Heart left ventricle (tissue), 16 donors: ENCODE results near the gene FAM83F. TPM values are rescaled to one million over a fixed set of nuclear protein-coding genes. Genes with fewer than 3 reads are reported as not detected.
A peak's percentile ranks its signal among the peaks of the same experiment; 100 is the strongest.

Experiments used
- ATAC-seq, 4 donors: fragments of 200-7000 bp; cut with Tn5 transposase; one replicate each; pipeline ENCODE4 v1.9.1; 2020 to 2022; ENCODE audit warnings: moderate library complexity in 4 of 4, mild to moderate bottlenecking in 3 of 4, moderate number of reproducible peaks in 1 of 4
- DNase-seq, 5 donors: peaks; one replicate each; pipeline ENCODE4 v3.0.0-alpha.2; 2020
- H3K27ac ChIP-seq, 12 donors: fragments of 200-600 bp; sonication (generic) in 4 of 12; one replicate each; pipeline versions ENCODE4 v1.5.0 to v1.8.0; 2016 to 2022; ENCODE audit warnings: mild to moderate bottlenecking in 2 of 12
- H3K27me3 ChIP-seq, 9 donors: fragments of 200-600 bp; sonication (generic) in 2 of 9; one replicate each; pipeline versions ENCODE4 v1.5.1 to v1.8.0; 2016 to 2022; ENCODE audit warnings: mild to moderate bottlenecking in 3 of 9
- H3K36me3 ChIP-seq, 9 donors: fragments of 200-600 bp; sonication (generic) in 2 of 9; one replicate each; pipeline versions ENCODE4 v1.5.0 to v1.8.0; 2018 to 2022; ENCODE audit warnings: mild to moderate bottlenecking in 2 of 9
- H3K4me1 ChIP-seq, 12 donors: fragments of 200-600 bp; sonication (generic) in 4 of 12; one replicate each; pipeline versions ENCODE4 v1.5.0 to v1.8.0; 2016 to 2022; ENCODE audit warnings: mild to moderate bottlenecking in 3 of 12
- H3K4me3 ChIP-seq, 12 donors: fragments of 200-600 bp; sonication (generic) in 4 of 12; one replicate each; pipeline versions ENCODE4 v1.5.0 to v1.8.0; 2017 to 2022; ENCODE audit warnings: mild to moderate bottlenecking in 9 of 12, moderate library complexity in 4 of 12
- H3K9me3 ChIP-seq, 12 donors: fragments of 200-600 bp; sonication (generic) in 4 of 12; one replicate each; pipeline versions ENCODE4 v1.5.0 to v1.8.0; 2016 to 2022; ENCODE audit warnings: mild to moderate bottlenecking in 1 of 12
- POLR2A ChIP-seq, 2 donors: fragments of 450-650 bp; IDR thresholded peaks; one replicate each; pipeline ENCODE4 v1.6.1; 2017; ENCODE audit warnings: antibody characterized with exemption in 2 of 2, mild to moderate bottlenecking in 2 of 2, moderate library complexity in 2 of 2
- whole genome bisulfite sequencing, 4 donors: extraction: QIAGEN DNeasy Blood & Tissue Kit in 2 of 4; methylation state at CpG; one replicate each; pipeline versions ENCODE4 v1.1.5 to v1.1.7; 2013 to 2018; 5-methylcytosine and 5-hydroxymethylcytosine counted together
- intact Hi-C, 10 donors: fragments of 100-400 bp; cut with DNase I; formaldehyde crosslinking; loops; one replicate each; pipeline versions ENCODE4 v1.11.1 to v1.14.2; 2022
- polyA plus RNA-seq, 2 donors: library from polyadenylated mRNA; stranded (reverse); fragments of 200-250 nt; gene quantifications; one replicate each; pipeline ENCODE4 v1.2.3, GENCODE V29; 2013
- total RNA-seq, 9 donors: library from RNA; depleted of rRNA in 2 of 9; stranded (reverse); fragments of >200 nt in 2 of 9; fragmentation: NEBNext Ultra II Directional in 3 of 9; extraction: Animal tissue kit (Norgen Biotek cat#: 25700) in 3 of 9; gene quantifications; one replicate each; pipeline versions ENCODE4 v1.1.0 to v1.2.4, GENCODE V29; 2016 to 2023
- TF ChIP-seq, protein P1 (sequence below), 12 donors: fragments of 200-600 bp; sonication (generic) in 4 of 12; IDR thresholded peaks; one replicate each; pipeline versions ENCODE4 v1.5.0 to v1.8.0; 2018 to 2022; ENCODE audit warnings: antibody characterized with exemption in 12 of 12, mild to moderate bottlenecking in 5 of 12
- donor health status: ischemic (EF 13 %, LVEDD 7.1; RV severe dilation, severe dysfunction).
- donor health status: healthy with polysubstance abuse.
- donor health status: DM: no; HTN: yes; CAD: no.
- donor health status: DM: no; HTN: no; CAD: no.
- donor health status: ischemic (EF 25% LVEDD 6.9; RV normal size, moderate dysfunction).
- donor health status: ischemic (EF 25% LVEDD 5.7; RV mildly dilated, moderate dysfunction).
- donor health status: healthy.
- donor health status: DM: yes; HTN: yes; CAD: no.
- donor health status: ischemic (EF 35%, LVEDD 5.7; RV mildly dilated, moderate dysfunction).
- donor health status: nonischemic (EF 11% LVEDD 7.7; RV severe dilation, severe dysfunction).
- donor health status: DM: yes; HTN: yes; CAD: no.
- donor health status: PGD.
- donor health status: ischemic (EF 29% LVEDD 5.4; RV normal size, mild dysfunction).
- donor health status: nonischemic (EF 23%, LVEDD 6.1; RV moderate dilation, normal function).

FAM83F gene
- total and polyA plus RNA-seq, 11 donors: 1.3 to 6.6 (median 2.5) TPM

GRCh38 chr22:40044870-40045834 lies 50.4 kb downstream of the FAM83F start:
- peak overlapping the region; percentile 77 to 98 (median 93) for H3K27ac ChIP-seq
- peak overlapping the region; percentile 54 to 97 (median 82) for H3K4me3 ChIP-seq
- WGBS, 4 donors: 0 to 2% (median 1%) methylated on average over 15 to 138 of the region's 138 CpGs
- no peaks in the 10 kb centered on the region for H3K9me3 ChIP-seq
- ATAC-seq (peak in 3 of 4 donors; percentile 2 to 21 (median 12)), DNase-seq (peak; percentile 59 to 79 (median 71))
- peaks cover 3 to 45% (median 26%) of the 10 kb centered on the region in 12 donors for H3K4me1 ChIP-seq
- H3K27me3 ChIP-seq: no peaks in the 10 kb centered on the region
- no peak for TF ChIP-seq POLR2A (IDR thresholded peaks at IDR 0.05)
- TF ChIP-seq, protein P1, sequence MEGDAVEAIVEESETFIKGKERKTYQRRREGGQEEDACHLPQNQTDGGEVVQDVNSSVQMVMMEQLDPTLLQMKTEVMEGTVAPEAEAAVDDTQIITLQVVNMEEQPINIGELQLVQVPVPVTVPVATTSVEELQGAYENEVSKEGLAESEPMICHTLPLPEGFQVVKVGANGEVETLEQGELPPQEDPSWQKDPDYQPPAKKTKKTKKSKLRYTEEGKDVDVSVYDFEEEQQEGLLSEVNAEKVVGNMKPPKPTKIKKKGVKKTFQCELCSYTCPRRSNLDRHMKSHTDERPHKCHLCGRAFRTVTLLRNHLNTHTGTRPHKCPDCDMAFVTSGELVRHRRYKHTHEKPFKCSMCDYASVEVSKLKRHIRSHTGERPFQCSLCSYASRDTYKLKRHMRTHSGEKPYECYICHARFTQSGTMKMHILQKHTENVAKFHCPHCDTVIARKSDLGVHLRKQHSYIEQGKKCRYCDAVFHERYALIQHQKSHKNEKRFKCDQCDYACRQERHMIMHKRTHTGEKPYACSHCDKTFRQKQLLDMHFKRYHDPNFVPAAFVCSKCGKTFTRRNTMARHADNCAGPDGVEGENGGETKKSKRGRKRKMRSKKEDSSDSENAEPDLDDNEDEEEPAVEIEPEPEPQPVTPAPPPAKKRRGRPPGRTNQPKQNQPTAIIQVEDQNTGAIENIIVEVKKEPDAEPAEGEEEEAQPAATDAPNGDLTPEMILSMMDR (IDR thresholded peaks at IDR 0.05): no peak
- no peaks in the 10 kb centered on the region for H3K36me3 ChIP-seq
- intact Hi-C loops: loop anchor here in 9 of 10 donors (2.0 to 10.0 kb wide), 11 partner anchors 132 to 513 kb away; partner anchors contain the start of genes ADSL (in 8 of the 9), RPS19BP1 (in 4 of the 9) and TNRC6B (in 4 of the 9)

- intact Hi-C loops: loop anchor here in 7 of 10 donors (5.0 to 10.0 kb wide), 8 partner anchors 131 to 301 kb away; partner anchors contain the start of genes ADSL (in 4 of the 7) and TNRC6B (in 2 of the 7)
- Histone ChIP-seq H3K4me1 (peaks cover 3 to 46% (median 27%) of the 10 kb centered on the region in 12 donors), H3K27me3 (no peaks in the 10 kb centered on the region), H3K36me3 (no peaks in the 10 kb centered on the region), H3K4me3 (peak overlapping the region in 10 of 12 donors; percentile 60 to 97 (median 80)), H3K9me3 (no peaks in the 10 kb centered on the region), H3K27ac (no peak overlapping the region)
- WGBS, 4 donors: 80 to 87% (median 82%) methylated on average over 9 of the region's 9 CpGs
- no peak for DNase-seq
- no peak for TF ChIP-seq POLR2A (IDR thresholded peaks at IDR 0.05)
- TF ChIP-seq, protein P1 (IDR thresholded peaks at IDR 0.05): no peak
- no peak for ATAC-seq
Measured at GRCh38 chr22:40046126-40046525, 51.4 kb downstream of the FAM83F start.

DNA sequence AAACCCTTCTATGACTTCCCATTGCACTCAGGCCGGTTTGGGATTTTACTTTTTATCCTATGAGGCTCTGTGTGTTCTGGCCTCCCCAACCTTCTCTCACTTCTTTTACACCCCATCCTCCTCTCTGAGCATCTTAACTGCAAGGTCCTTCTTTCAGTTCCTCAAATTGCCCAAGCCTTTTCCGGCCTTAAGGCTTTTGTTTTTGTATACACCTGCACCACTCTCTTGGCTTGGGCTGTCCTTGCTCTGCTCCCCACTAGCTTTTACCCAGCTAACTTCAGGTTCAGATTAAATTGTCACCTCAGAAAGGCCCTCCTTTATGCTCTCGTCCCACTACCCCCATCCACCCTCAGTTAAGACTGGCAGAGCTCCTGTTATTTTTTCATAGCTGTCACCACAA lies 55.5 kb downstream of the FAM83F start:
- Histone ChIP-seq H3K27ac (no peak overlapping the region), H3K4me1 (peaks cover 3 to 44% (median 23%) of the 10 kb centered on the region in 12 donors), H3K4me3 (no peak overlapping the region), H3K27me3 (no peaks in the 10 kb centered on the region), H3K9me3 (no peaks in the 10 kb centered on the region), H3K36me3 (no peaks in the 10 kb centered on the region)
- intact Hi-C loops: loop anchor here in 3 of 10 donors (5.0 to 10.0 kb wide), 4 partner anchors 55 to 297 kb away; partner anchors contain the start of gene ADSL (in 1 of the 3)
- no peak for ATAC-seq
- WGBS, 4 donors: 65 to 77% (median 72%) methylated on average over 3 of the region's 3 CpGs
- TF ChIP-seq, protein P1 (IDR thresholded peaks at IDR 0.05): no peak
- TF ChIP-seq POLR2A (IDR thresholded peaks at IDR 0.05): no peak
- no peak for DNase-seq

DNA sequence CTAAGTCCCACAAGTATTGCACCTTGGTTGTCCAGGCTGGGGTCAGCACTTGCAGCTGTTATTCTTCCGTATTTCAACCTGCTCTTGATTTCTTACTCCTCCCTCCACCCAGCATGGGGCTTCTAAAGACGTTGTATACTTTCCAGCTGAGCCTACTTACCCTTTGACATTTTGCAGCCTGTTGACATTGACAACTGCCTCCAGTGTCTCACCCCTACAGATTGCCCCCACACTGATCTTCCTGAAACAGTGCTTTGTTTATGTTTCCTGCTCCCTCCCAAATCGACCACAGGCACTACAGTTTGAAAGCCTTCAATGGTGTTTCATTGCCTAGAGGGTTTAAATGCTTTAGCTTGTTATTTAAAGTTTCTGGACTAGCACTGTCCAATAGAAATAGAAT lies 56.6 kb downstream of the FAM83F start:
- TF ChIP-seq POLR2A (IDR thresholded peaks at IDR 0.05): no peak
- TF ChIP-seq, protein P1 (IDR thresholded peaks at IDR 0.05): no peak
- no peaks in the 10 kb centered on the region for H3K9me3 ChIP-seq
- ATAC-seq (peak in 1 of 4 donors; percentile 37), DNase-seq (no peak)
- intact Hi-C loops: loop anchor here in 3 of 10 donors (5.0 to 10.0 kb wide), 4 partner anchors 53 to 296 kb away; partner anchors contain the start of gene ADSL (in 1 of the 3)
- H3K27me3 ChIP-seq: no peaks in the 10 kb centered on the region
- no peak overlapping the region for H3K4me3 ChIP-seq
- H3K36me3 ChIP-seq: no peaks in the 10 kb centered on the region
- WGBS, 4 donors: 22 to 25% (median 24%) methylated on average over 3 of the region's 3 CpGs
- peak overlapping the region in 2 of 12 donors; percentile 10 to 20 for H3K27ac ChIP-seq
- peaks cover 0 to 46% (median 20%) of the 10 kb centered on the region in 12 donors for H3K4me1 ChIP-seq
